Activated CD4-positive, alpha-beta T cell treated with anti-CD3 and anti-CD28 coated beads for 36 hours (primary cell): ENCODE data around the gene BAD. TPM values are rescaled to one million over a fixed set of nuclear protein-coding genes. Genes with fewer than 3 reads are reported as not detected.
"Not testable (repeated sequence)": the region's sequence is repeated elsewhere in the genome, so short reads cannot be mapped to it uniquely, and the experiment has no call there.

ENCODE experiments used
- ATAC-seq: fragments of 200-7000 bp; cut with Tn5 transposase; one replicate; pipeline ENCODE4 v1.10.0; 2021; ENCODE audit warnings: mild to moderate bottlenecking, moderate library complexity
- CTCF ChIA-PET: fragments of 350-600 bp; sonication (Branson Sonifier 250); formaldehyde crosslinking; loops from one replicate; lab custom pipeline; 2021; ENCODE audit warnings: antibody characterized with exemption; lab: Charles Lee
- POLR2A ChIA-PET: fragments of 350-600 bp; sonication (Branson Sonifier 250); formaldehyde crosslinking; loops from one replicate; lab custom pipeline; 2021; ENCODE audit warnings: antibody characterized with exemption, inconsistent platforms; lab: Charles Lee
- DNase-seq: peaks from one replicate; pipeline ENCODE4 v3.0.0-alpha.2; 2020
- H3K27ac Mint-ChIP-seq: one replicate; pipeline ENCODE4 v1.8.0; 2021; ENCODE audit warnings: mixed read lengths
- H3K27me3 Mint-ChIP-seq: one replicate; pipeline ENCODE4 v1.8.0; 2021; ENCODE audit warnings: mixed read lengths
- H3K36me3 Mint-ChIP-seq: one replicate; pipeline ENCODE4 v1.8.0; 2021; ENCODE audit warnings: low read depth, mixed read lengths
- H3K4me1 Mint-ChIP-seq: one replicate; pipeline ENCODE4 v1.8.0; 2021; ENCODE audit warnings: mixed read lengths
- H3K4me3 Mint-ChIP-seq: one replicate; pipeline ENCODE4 v1.8.0; 2021; ENCODE audit warnings: mild to moderate bottlenecking, moderate library complexity, mixed read lengths
- H3K9me3 Mint-ChIP-seq: one replicate; pipeline ENCODE4 v1.8.0; 2021; ENCODE audit warnings: low read depth, mixed read lengths
- intact Hi-C, 2 experiments: fragments of 100-400 bp; cut with DNase I in 1 of 2; cut with micrococcal nuclease in 1 of 2; formaldehyde crosslinking; loops; one replicate each; pipeline versions ENCODE4 v1.14.2 to v1.15.1; 2022 to 2024; cut with DNase I, micrococcal nuclease
- total RNA-seq, 2 experiments: library from RNA; stranded (reverse); gene quantifications; one replicate each; pipeline ENCODE4 v1.2.3, GENCODE V29; 2021

The BAD gene
- total RNA-seq = 10 to 100 TPM; 21.3 to 22.9 TPM

DNA sequence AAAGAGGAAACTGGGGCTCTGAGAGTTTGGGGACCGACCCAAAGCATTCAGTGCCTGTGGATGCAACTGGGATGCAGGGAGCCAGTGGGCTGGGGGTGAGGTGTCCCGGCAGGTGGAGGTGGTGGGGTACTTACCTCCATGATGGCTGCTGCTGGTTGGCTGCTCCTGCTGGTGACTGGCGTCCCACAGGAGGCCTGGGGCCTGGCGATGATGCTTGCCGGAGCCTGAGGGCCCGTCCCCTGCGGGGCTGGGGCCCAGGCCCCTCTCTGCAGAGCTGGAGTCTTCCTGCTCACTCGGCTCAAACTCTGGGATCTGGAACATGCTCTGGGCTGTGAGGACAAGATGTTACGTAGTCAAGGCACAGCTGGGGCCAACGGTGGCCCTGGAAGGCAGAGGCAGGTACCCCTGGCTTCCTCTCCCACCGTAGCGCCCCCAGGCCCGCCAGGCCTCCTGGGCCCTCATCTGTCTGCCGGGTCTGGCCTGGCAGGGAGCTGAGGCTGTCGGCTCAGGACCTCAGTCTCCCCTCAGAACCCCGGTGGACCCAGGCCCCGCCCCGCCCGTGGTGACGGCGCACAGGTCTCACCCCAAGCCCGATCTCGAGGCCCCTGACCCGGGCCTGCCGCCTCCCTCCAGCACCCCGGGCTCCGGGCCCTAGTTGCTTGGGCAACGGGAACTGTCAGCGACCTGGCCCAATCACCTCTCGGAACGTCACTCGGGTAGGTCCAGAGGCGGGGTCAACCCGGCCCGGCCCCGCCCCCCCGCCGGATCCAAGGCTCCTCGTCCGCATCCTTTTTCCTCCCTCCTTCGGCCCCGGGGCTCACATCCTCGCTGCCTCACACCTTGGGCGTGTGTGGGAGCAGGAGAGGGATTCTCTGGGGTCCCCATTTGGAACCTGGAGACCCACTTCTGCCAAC lies at the start of gene BAD:
Gene BAD (minus strand): TSS at position 618 of the 914 bp plus-strand sequence. CDS start 297 bp downstream, at position 321.
- DNase-seq (peak; percentile 97), ATAC-seq (peak; percentile 88)
- Mint-ChIP-seq H3K27me3 (no peaks in the 10 kb centered on the region), H3K9me3 (no peaks in the 10 kb centered on the region), H3K4me1 (peaks cover 18% of the 10 kb centered on the region), H3K4me3 (peak within 1 kb of the TSS; percentile 77), H3K27ac (peak within 1 kb of the TSS; percentile 85), H3K36me3 (peaks cover 6% of the 10 kb centered on the region)
- ChIA-PET CTCF (interaction anchor here (0.7 to 4.7 kb wide), 8 partner anchors 12 to 80 kb away, joined by 3 to 27 read pairs (median 5); partner anchors contain the start of genes CATSPERZ, ESRRA, NUDT22 and TRPT1), POLR2A (interaction anchor here (1.0 to 1.3 kb wide), 3 partner anchors 13 to 15 kb away, joined by 3 to 5 read pairs (median 4); no protein-coding TSS in a partner anchor)
- intact Hi-C loops = loop anchor here (1.0 to 2.0 kb wide), 4 partner anchors 33 to 298 kb away; partner anchors contain the start of genes FKBP2 (in 1 of the 2), OTUB1 (in 1 of the 2), PPP1R14B (in 1 of the 2) and TRMT112 (in 1 of the 2)

DNA sequence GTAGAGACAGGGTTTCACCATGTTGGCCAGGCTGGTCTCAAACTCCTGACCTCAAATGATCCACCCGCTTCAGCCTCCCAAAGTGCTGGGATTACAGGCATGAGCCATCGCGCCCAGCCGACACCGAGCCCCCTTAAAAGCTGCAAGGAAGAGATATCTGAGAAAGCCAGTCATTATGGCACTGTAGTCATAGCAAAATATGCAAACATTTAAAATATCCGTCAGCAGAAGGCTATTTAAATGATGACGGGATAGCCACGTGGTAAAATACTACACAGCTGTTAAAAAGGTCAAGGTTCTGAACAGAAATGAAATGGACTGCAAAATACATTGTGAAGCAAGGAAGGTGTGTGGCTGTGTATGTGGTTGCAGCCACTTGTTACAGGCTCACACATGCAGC lies 49.1 kb upstream of the BAD start:
- DNase-seq (no peak), ATAC-seq (no peak)
- Mint-ChIP-seq H3K36me3 (peaks cover 14% of the 10 kb centered on the region), H3K4me3 (no peak overlapping the region), H3K4me1 (peaks cover 17% of the 10 kb centered on the region), H3K9me3 (no peaks in the 10 kb centered on the region), H3K27ac (no peak overlapping the region), H3K27me3 (no peaks in the 10 kb centered on the region)
- POLR2A ChIA-PET = no interaction called here
- CTCF ChIA-PET = interaction anchor here (4.0 kb wide), 1 partner anchor 16 kb away, joined by 33 read pairs; the partner anchor contains the start of genes PRDX5 and TRMT112
- intact Hi-C loops = no loop called here

DNA sequence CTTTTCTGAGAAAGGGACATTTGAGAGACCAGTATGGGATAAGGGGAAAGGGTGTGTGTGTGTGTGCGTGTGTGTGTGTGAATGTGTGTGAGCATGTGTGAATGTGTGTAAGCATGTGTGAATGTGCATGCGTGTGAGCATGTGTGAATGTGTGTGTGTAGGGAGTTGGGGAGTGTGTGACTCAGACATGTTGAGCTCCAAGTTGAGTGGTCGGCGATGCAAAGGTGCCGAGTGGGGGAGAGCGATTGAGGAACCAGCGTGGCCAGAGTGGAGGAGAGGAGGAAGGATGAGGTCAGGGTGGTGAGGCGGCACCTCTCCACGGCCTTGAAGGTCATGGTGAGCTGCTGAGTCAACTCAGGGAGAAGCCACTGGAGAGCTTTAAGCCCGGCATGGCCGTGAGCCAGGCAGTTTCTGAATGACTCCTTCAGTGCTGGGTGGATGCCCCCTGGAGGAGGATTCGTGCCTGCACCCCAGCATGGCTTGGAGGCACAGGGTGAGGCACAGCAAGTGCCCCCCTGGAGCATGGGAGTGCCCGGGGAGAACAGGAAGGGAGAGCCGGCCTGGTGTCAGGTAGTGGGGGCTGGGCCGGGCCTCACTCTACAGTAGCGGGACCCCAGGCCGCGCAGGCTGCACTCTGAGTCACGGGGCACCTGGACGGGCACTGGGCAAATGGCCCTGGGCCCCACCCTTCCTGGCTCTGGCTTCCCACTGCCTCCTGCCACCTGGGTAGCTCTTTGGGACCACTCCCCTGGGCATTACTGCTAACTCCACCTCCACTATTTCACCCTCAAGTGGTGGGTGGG lies 47.3 kb upstream of the BAD start:
- Mint-ChIP-seq H3K27ac (peak overlapping the region; percentile 43), H3K4me3 (no peak overlapping the region), H3K9me3 (no peaks in the 10 kb centered on the region), H3K4me1 (peaks cover 17% of the 10 kb centered on the region), H3K27me3 (no peaks in the 10 kb centered on the region), H3K36me3 (peaks cover 8% of the 10 kb centered on the region)
- CTCF ChIA-PET = interaction anchor here (0.6 to 4.0 kb wide), 9 partner anchors 11 to 127 kb away, joined by 3 to 33 read pairs (median 4); partner anchors contain the start of genes ESRRA, PRDX5 and TRMT112
- intact Hi-C loops = loop anchor here in 1 of 2 experiments (1.0 kb wide), 1 partner anchor 13 kb away; the partner anchor contains the start of gene PRDX5
- DNase-seq (peak; percentile 90), ATAC-seq (peak; percentile 85)
- POLR2A ChIA-PET = interaction anchor here (0.6 to 1.4 kb wide), 4 partner anchors 10 to 125 kb away, joined by 3 to 9 read pairs (median 5); partner anchors contain the start of genes FERMT3, PRDX5 and TRMT112

DNA sequence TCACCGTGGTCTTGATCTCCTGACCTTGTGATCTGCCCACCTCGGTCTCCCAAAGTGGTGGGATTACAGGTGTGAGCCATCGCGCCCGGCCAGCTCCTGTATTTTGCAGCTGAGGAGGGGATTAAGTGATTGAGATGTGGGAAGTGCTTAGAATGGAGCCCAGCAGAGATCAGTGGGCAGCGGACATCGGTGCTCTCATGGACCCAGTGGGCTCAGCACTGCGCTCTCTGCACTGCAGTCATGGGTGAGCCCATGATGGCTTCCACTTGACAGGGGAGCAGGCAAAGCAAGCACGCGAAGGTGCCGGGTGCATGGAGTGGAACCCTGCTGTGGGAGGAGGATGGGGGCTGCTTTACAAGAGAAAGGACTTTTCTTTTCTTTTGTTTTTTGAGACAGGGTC lies 46.4 kb upstream of the BAD start:
- peaks cover 17% of the 10 kb centered on the region for H3K4me1 Mint-ChIP-seq
- intact Hi-C loops = loop anchor here in 1 of 2 experiments (1.0 kb wide), 1 partner anchor 13 kb away; the partner anchor contains the start of gene PRDX5
- ATAC-seq = no peak

DNA sequence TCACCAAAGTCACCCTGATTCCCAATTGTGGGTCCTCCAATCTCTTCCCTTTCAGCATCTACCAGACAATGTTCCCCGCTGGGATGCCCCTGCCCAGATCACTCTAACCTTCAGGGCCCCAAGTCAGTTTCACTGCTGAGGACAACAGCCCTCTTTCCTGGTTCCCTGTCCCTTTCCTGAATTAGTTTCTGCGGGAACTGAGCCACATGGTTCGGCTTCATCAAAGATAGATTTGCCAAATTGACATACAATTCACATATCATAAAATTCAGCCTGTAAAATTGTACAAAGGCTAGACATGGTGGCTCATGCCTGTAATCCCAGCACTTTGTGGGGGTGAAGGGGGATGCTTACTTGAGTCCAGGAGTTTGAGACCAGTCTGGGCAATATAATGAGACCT lies 43.5 kb upstream of the BAD start:
- no peaks in the 10 kb centered on the region for H3K27me3 Mint-ChIP-seq
- no peak overlapping the region for H3K4me3 Mint-ChIP-seq
- ATAC-seq = no peak
- no peak overlapping the region for H3K27ac Mint-ChIP-seq
- no peaks in the 10 kb centered on the region for H3K9me3 Mint-ChIP-seq
- no peak for DNase-seq
- CTCF ChIA-PET = no interaction called here
- intact Hi-C loops = no loop called here
- H3K36me3 Mint-ChIP-seq = no peaks in the 10 kb centered on the region
- POLR2A ChIA-PET = no interaction called here
- peaks cover 9% of the 10 kb centered on the region for H3K4me1 Mint-ChIP-seq

More for the DNA sequence above, 46.4 kb upstream of the BAD start:
- DNase-seq = no peak
- Mint-ChIP-seq H3K27ac (no peak overlapping the region), H3K9me3 (no peaks in the 10 kb centered on the region), H3K36me3 (peaks cover 8% of the 10 kb centered on the region), H3K4me3 (no peak overlapping the region), H3K27me3 (no peaks in the 10 kb centered on the region)
- CTCF ChIA-PET = interaction anchor here (0.6 to 4.0 kb wide), 5 partner anchors 11 to 126 kb away, joined by 3 to 33 read pairs (median 4); partner anchors contain the start of genes PRDX5 and TRMT112
- POLR2A ChIA-PET = interaction anchor here (0.6 to 1.4 kb wide), 2 partner anchors 11 to 13 kb away, joined by 3 to 9 read pairs; partner anchors contain the start of genes PRDX5 and TRMT112

DNA sequence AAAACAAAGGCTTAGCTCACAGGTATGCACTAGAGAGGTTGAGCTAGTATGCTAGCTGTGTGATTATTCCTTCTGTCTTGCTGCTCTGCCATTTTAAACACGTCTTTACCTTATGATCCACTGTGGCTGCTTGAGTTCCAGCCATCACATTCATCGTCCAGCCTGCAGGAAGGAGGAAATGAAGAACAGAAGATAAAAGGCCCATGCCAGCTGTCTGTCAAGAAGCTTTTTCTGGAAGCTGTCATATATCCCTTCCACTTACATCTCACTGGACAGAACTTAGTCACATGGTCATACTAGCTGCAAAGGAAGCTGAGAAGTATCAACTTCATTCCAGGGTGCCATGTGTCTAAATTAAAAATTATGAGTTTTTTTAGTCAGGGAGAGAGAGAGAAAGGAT lies 42.9 kb upstream of the BAD start:
- ATAC-seq (no peak), DNase-seq (no peak)
- Mint-ChIP-seq H3K36me3 (no peaks in the 10 kb centered on the region), H3K27me3 (no peaks in the 10 kb centered on the region), H3K4me1 (peaks cover 9% of the 10 kb centered on the region), H3K4me3 (no peak overlapping the region), H3K27ac (no peak overlapping the region), H3K9me3 (no peaks in the 10 kb centered on the region)
- ChIA-PET POLR2A (no interaction called here), CTCF (interaction anchor here (0.9 kb wide), 1 partner anchor 683 kb away, joined by 4 read pairs; no protein-coding TSS in a partner anchor)
- intact Hi-C loops = no loop called here

DNA sequence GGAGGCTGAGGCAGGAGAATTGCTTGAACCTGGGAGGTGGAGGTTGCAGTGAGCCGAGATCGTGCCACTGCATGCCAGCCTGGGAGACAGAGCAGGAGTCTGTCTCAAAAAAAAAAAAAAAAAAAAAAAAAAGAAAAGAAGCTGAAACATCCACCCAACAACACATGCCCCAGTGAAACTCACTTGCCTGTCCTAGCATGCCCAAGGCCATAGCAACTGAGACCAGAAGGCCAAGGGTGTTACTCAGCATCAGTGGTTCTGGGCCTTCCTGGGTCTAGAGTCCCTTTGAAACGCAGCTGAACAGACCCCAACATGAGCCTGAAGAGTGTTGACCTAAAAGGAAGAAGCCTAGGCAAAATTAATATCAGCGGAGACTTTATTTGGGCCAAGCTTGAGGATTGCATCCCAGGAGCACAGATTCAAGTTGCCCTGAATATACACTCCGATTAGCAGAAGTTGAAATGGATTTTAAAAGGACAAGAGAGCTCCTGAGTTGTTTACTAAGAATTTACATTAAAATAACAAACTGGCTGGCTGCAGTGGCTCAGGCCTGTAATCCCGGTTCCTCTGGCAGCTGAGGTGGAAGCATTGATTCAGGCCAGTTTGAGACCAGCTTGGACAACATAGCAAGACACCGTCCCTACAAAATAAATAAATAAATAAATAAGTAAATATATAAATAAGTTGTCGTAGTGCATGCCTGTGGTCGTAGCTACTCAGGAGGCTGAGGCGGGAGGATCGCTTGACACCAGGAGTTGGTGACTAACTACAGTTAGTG lies 40.4 kb upstream of the BAD start:
- no peaks in the 10 kb centered on the region for H3K27me3 Mint-ChIP-seq
- no peak for DNase-seq
- H3K9me3 Mint-ChIP-seq = no peaks in the 10 kb centered on the region
- POLR2A ChIA-PET = no interaction called here
- peaks cover 6% of the 10 kb centered on the region for H3K4me1 Mint-ChIP-seq
- no peak overlapping the region for H3K27ac Mint-ChIP-seq
- H3K4me3 Mint-ChIP-seq = no peak overlapping the region
- H3K36me3 Mint-ChIP-seq = peaks cover 13% of the 10 kb centered on the region
- intact Hi-C loops = no loop called here
- ATAC-seq = no peak
- CTCF ChIA-PET = interaction anchor here (0.9 to 2.7 kb wide), 2 partner anchors 23 to 53 kb away, joined by 5 to 9 read pairs; no protein-coding TSS in a partner anchor

DNA sequence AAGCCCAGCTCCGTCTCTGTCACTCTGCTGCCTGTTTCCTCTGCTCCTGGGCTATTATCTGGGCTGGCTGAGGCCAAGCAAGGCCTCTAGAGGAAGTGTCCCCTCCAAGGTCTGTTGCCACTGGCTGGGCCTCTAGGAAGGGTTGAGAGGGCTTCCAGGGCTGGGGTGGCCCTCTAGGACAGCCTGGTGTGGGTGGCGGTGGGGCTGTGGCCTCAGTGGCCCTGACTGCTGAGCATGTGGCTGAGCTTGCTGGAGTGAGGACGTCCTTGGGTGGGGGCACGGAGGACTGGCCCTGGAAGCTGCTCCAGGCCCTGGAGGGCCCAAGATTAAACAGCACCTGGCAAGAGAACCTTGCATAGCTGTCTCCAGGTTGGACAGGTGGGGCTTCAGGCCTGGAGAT lies 39.5 kb upstream of the BAD start:
- H3K4me1 Mint-ChIP-seq = peaks cover 12% of the 10 kb centered on the region
- POLR2A ChIA-PET, H3K27ac Mint-ChIP-seq, DNase-seq, intact Hi-C loops, H3K9me3 Mint-ChIP-seq, H3K27me3 Mint-ChIP-seq, ATAC-seq, H3K4me3 Mint-ChIP-seq: not testable (repeated sequence)
- H3K36me3 Mint-ChIP-seq = peaks cover 13% of the 10 kb centered on the region
- CTCF ChIA-PET = interaction anchor here (2.7 kb wide), 1 partner anchor 22 kb away, joined by 9 read pairs; no protein-coding TSS in a partner anchor

DNA sequence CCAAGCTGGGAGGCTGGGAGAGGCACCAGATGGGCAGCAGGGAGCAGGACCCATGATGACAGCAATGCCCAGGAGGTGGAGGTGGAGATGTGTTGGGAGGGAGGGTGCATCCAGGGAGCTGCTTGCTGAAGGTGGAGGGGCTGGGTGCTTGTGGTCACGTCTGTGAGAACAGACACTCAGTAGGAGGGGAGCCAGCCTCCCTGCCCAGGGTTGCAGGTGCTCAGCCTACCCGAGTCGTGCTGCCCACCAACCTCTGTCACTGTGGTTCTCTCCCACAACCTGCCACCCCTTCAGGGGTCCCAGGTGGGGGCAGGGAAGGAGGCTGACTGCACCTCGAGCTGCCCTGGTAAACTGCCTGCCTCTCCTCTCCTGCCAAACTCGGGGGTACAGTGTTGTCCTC lies 38.9 kb upstream of the BAD start:
- DNase-seq (no peak), ATAC-seq (no peak)
- Mint-ChIP-seq H3K36me3 (peaks cover 13% of the 10 kb centered on the region), H3K27me3 (no peaks in the 10 kb centered on the region), H3K27ac (no peak overlapping the region), H3K4me1 (peaks cover 15% of the 10 kb centered on the region), H3K9me3 (no peaks in the 10 kb centered on the region), H3K4me3 (no peak overlapping the region)
- POLR2A ChIA-PET = no interaction called here
- CTCF ChIA-PET = interaction anchor here (2.7 kb wide), 1 partner anchor 22 kb away, joined by 9 read pairs; no protein-coding TSS in a partner anchor
- intact Hi-C loops = no loop called here

DNA sequence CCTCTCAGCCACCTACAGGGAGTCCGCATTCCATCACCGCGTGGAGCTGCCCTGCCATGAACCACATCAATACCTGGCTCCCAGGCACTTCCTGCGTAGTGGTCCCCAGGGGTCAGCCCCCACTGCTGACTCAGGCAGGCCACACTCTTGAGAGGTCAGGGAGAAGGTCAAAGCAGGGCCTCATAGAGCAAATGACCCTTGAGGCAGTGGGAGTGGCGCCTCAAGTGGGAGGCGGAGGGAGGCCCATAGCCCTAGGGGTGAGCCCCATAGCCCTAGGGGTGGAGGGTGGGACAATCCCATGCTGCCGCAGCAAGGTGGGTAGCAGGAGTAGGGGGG lies 38.4 kb upstream of the BAD start:
- H3K36me3 Mint-ChIP-seq = peaks cover 13% of the 10 kb centered on the region
- ATAC-seq (no peak), DNase-seq (no peak)
- peaks cover 15% of the 10 kb centered on the region for H3K4me1 Mint-ChIP-seq
- CTCF ChIA-PET = interaction anchor here (0.5 to 2.7 kb wide), 2 partner anchors 21 to 84 kb away, joined by 3 to 9 read pairs; no protein-coding TSS in a partner anchor
- no peaks in the 10 kb centered on the region for H3K9me3 Mint-ChIP-seq
- H3K27me3 Mint-ChIP-seq = no peaks in the 10 kb centered on the region
- H3K27ac Mint-ChIP-seq = no peak overlapping the region
- intact Hi-C loops = no loop called here
- POLR2A ChIA-PET = no interaction called here
- no peak overlapping the region for H3K4me3 Mint-ChIP-seq
